ENCODE results near the gene PGGHG. TPM values are rescaled to one million over a fixed set of nuclear protein-coding genes. Genes with fewer than 3 reads are reported as not detected.

Gene PGGHG
- total RNA-seq, 1 donor from 2014 or later, result 164 TPM

DNA sequence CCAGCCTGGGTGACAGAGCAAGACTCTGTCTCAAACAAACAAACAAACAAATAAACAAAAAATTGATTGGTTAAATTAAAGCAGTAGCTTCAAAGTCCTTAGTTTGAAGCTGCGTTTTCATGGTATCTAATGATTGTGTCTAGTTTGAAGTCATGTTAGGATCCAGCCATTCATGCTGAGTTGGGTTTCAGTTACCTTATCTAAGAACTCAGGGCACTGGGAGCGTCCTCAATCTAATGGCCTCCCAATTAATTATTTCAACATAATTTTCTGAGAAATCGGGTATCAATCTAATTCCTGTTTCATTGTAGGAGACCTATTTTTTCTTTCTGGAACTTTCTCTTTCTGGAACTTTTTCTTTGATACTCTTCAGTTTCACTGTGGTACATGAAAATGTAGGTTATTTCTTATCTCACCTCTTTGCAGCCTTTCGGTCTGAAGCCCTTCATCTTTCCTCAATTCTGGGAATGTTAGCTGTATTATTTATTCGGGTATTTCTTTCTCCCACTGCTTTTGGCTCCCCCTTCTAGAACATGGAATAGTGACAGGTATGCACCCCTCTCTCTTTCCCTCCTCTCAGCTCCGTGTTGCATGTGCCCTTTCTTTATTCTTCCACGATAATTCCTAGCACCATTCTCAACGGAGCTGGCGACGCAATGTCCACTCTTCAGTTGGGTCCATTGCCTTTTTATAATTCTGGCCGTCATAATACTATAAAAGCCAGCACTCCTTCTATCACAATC is 56.1 kb downstream of the PGGHG start:
- peaks cover 10% of the 10 kb centered on the region for H3K4me1 Mint-ChIP-seq (ENCODE audit: low read depth)
- DNase-seq (ENCODE audit: low spot score), result no peak
- H3K9me3 Mint-ChIP-seq, result no peaks in the 10 kb centered on the region
- intact Hi-C loops (cut with micrococcal nuclease), result no loop called here
- no peak overlapping the region for H3K4me3 Mint-ChIP-seq
- H3K36me3 Mint-ChIP-seq (ENCODE audit: low read depth), result no peaks in the 10 kb centered on the region
- no peak overlapping the region for H3K27ac Mint-ChIP-seq
- H3K27me3 Mint-ChIP-seq (ENCODE audit: insufficient read depth), result peaks cover 17% of the 10 kb centered on the region

Other genes with a start within 250 kb of the PGGHG start
- not detected in 2 replicates for gene SCGB1C1, start 96.0 kb upstream of the PGGHG start, total RNA-seq
- 42.0 and 48.7 TPM in 2 replicates for gene BET1L, start 81.7 kb upstream of the PGGHG start, total RNA-seq
- 132 and 149 TPM in 2 replicates for gene RIC8A, start 81.4 kb upstream of the PGGHG start, total RNA-seq
- gene SIRT3, start 52.8 kb upstream of the PGGHG start, total RNA-seq, result 11.6 and 14.8 TPM in 2 replicates
- 261 and 266 TPM in 2 replicates for gene PSMD13, start 52.1 kb upstream of the PGGHG start, total RNA-seq
- 4.9 and 5.2 TPM in 2 replicates for gene NLRP6, start 10.7 kb upstream of the PGGHG start, total RNA-seq
- gene IFITM5, start 10.4 kb downstream of the PGGHG start, total RNA-seq, result not detected in 2 replicates
- 494 and 521 TPM in 2 replicates for gene IFITM2, start 18.7 kb downstream of the PGGHG start, total RNA-seq
- 208 and 214 TPM in 2 replicates for gene IFITM1, start 24.9 kb downstream of the PGGHG start, total RNA-seq
- gene IFITM3, start 31.7 kb downstream of the PGGHG start, total RNA-seq, result 3.6 and 4.6 TPM in 2 replicates
- gene B4GALNT4, start 80.4 kb downstream of the PGGHG start, total RNA-seq, result 3.8 and 5.1 TPM in 2 replicates
- not detected in 2 replicates for gene PKP3, start 105.1 kb downstream of the PGGHG start, total RNA-seq
- 38.3 and 43.9 TPM in 2 replicates for gene SIGIRR, start 125.9 kb downstream of the PGGHG start, total RNA-seq
- 33.1 and 33.8 TPM in 2 replicates for gene ANO9, start 152.9 kb downstream of the PGGHG start, total RNA-seq
- 31.0 and 33.9 TPM in 2 replicates for gene PTDSS2, start 161.2 kb downstream of the PGGHG start, total RNA-seq
- 123 and 126 TPM in 2 replicates for gene RNH1, start 218.1 kb downstream of the PGGHG start, total RNA-seq
- gene HRAS, start 246.4 kb downstream of the PGGHG start, total RNA-seq, result 76.6 and 88.7 TPM in 2 replicates
- gene LRRC56, start 248.4 kb downstream of the PGGHG start, total RNA-seq, result 1.8 and 2.2 TPM in 2 replicates